ENCODE measurements around the gene BASP1. TPM values are rescaled to one million over a fixed set of nuclear protein-coding genes. Genes with fewer than 3 reads are reported as not detected.

The BASP1 gene
- total and polyA plus RNA-seq, 2 donors (not counting 1 experiment from before 2014, with no cell fraction given), result 53.0 to 66.4 TPM

GRCh38 chr5:17230808-17231525 is 13.5 kb downstream of the BASP1 start:
- no peak for ATAC-seq (ENCODE audit: low read depth)
- ChIA-PET CTCF (interaction anchor here (1.8 to 2.2 kb wide), 2 partner anchors 15 to 23 kb away, joined by 4 to 10 read pairs; no protein-coding TSS in a partner anchor), POLR2A (no interaction called here)
- intact Hi-C loops (cut with micrococcal nuclease), result no loop called here
- TF ChIP-seq EZH2 (IDR thresholded peaks at IDR 0.05; ENCODE audit: borderline replicate concordance, insufficient read depth, low read depth, low read length, poor library complexity, severe bottlenecking), result no peak
- H3K27me3 Mint-ChIP-seq, result no peaks in the 10 kb centered on the region
- H3K27me3 ChIP-seq (replicated peaks in 1 of 4; ENCODE audit: control extremely low read depth in 1 of 4, control insufficient read depth in 3 of 4, insufficient read depth in 4 of 4, low read length in 3 of 4), result no peaks in the 10 kb centered on the region
- H3K4me1 ChIP-seq (ENCODE audit: control insufficient read depth in 2 of 2, insufficient read depth in 2 of 2, low read length in 2 of 2), result peaks cover 39 to 45% of the 10 kb centered on the region in 2 donors
- H4K20me1 ChIP-seq (ENCODE audit: control insufficient read depth, insufficient read depth, low read length, poor library complexity, severe bottlenecking), result peaks cover 45% of the 10 kb centered on the region
- H3K27ac ChIP-seq (ENCODE audit: low read length in 2 of 2), result peak overlapping the region in 1 of 2 donors; percentile 27
- H3K4me1 Mint-ChIP-seq, result peaks cover 78% of the 10 kb centered on the region
- peaks cover 98% of the 10 kb centered on the region for H3K79me2 ChIP-seq (ENCODE audit: control insufficient read depth, insufficient read depth, low read length)
- DNase-seq, result no peak
- H3K9me3 ChIP-seq (ENCODE audit: control extremely low read depth in 1 of 3, control insufficient read depth in 2 of 3, insufficient read depth in 1 of 3, low read length in 2 of 3), result no peaks in the 10 kb centered on the region
- no peak overlapping the region for H3K9ac ChIP-seq (ENCODE audit: low read length)
- H2AFZ ChIP-seq (ENCODE audit: insufficient read depth, low read depth, low read length, poor library complexity, severe bottlenecking), result no peak overlapping the region
- peak overlapping the region; percentile 62 for H3K27ac Mint-ChIP-seq
- 94% methylated on average over 8 of the region's 10 CpGs for WGBS (ENCODE audit: insufficient coverage)
- H3K4me2 ChIP-seq (replicated peaks; ENCODE audit: low read depth, low read length, poor library complexity, severe bottlenecking), result no peak overlapping the region
- no peak overlapping the region for H3K4me3 ChIP-seq (ENCODE audit: control extremely low read depth in 1 of 5, extremely low read depth in 1 of 5, insufficient read depth in 1 of 5, low read depth in 2 of 5, low read length in 4 of 5)
- no peak overlapping the region for H3K4me3 Mint-ChIP-seq
- no peaks in the 10 kb centered on the region for H3K9me3 Mint-ChIP-seq (ENCODE audit: insufficient read depth)
- H3K36me3 ChIP-seq (replicated peaks in 1 of 2; ENCODE audit: control extremely low read depth in 1 of 2, control insufficient read depth in 1 of 2, extremely low read depth in 1 of 2, insufficient read depth in 2 of 2, low read length in 1 of 2), result peaks cover 3 to 10% of the 10 kb centered on the region in 2 experiments

- no peak overlapping the region for H3K4me2 ChIP-seq (replicated peaks; ENCODE audit: low read depth, low read length, poor library complexity, severe bottlenecking)
- H3K4me3 ChIP-seq (ENCODE audit: control extremely low read depth in 1 of 5, extremely low read depth in 1 of 5, insufficient read depth in 1 of 5, low read depth in 2 of 5, low read length in 4 of 5), result no peak overlapping the region
- no peaks in the 10 kb centered on the region for H3K27me3 Mint-ChIP-seq
- peaks cover 99% of the 10 kb centered on the region for H3K79me2 ChIP-seq (ENCODE audit: control insufficient read depth, insufficient read depth, low read length)
- no peaks in the 10 kb centered on the region for H3K9me3 Mint-ChIP-seq (ENCODE audit: insufficient read depth)
- peak overlapping the region; percentile 65 for H3K27ac Mint-ChIP-seq
- intact Hi-C loops (cut with micrococcal nuclease), result no loop called here
- H3K9ac ChIP-seq (ENCODE audit: low read length), result no peak overlapping the region
- H2AFZ ChIP-seq (ENCODE audit: insufficient read depth, low read depth, low read length, poor library complexity, severe bottlenecking), result no peak overlapping the region
- peaks cover 3 to 12% of the 10 kb centered on the region in 2 experiments for H3K36me3 ChIP-seq (replicated peaks in 1 of 2; ENCODE audit: control extremely low read depth in 1 of 2, control insufficient read depth in 1 of 2, extremely low read depth in 1 of 2, insufficient read depth in 2 of 2, low read length in 1 of 2)
- WGBS (ENCODE audit: insufficient coverage), result 93% methylated on average over 6 of the region's 9 CpGs
- no peak for DNase-seq
- H3K4me1 Mint-ChIP-seq, result peaks cover 75% of the 10 kb centered on the region
- no peak for TF ChIP-seq CTCF (IDR thresholded peaks at IDR 0.05)
- no peak for TF ChIP-seq EZH2 (IDR thresholded peaks at IDR 0.05; ENCODE audit: borderline replicate concordance, insufficient read depth, low read depth, low read length, poor library complexity, severe bottlenecking)
- H3K27me3 ChIP-seq (replicated peaks in 1 of 4; ENCODE audit: control extremely low read depth in 1 of 4, control insufficient read depth in 3 of 4, insufficient read depth in 4 of 4, low read length in 3 of 4), result no peaks in the 10 kb centered on the region
- H3K9me3 ChIP-seq (ENCODE audit: control extremely low read depth in 1 of 3, control insufficient read depth in 2 of 3, insufficient read depth in 1 of 3, low read length in 2 of 3), result no peaks in the 10 kb centered on the region
- ChIA-PET CTCF (interaction anchor here (1.8 to 2.2 kb wide), 2 partner anchors 16 to 21 kb away, joined by 4 to 10 read pairs; no protein-coding TSS in a partner anchor), POLR2A (no interaction called here)
- H3K4me1 ChIP-seq (ENCODE audit: control insufficient read depth in 2 of 2, insufficient read depth in 2 of 2, low read length in 2 of 2), result peaks cover 39 to 42% of the 10 kb centered on the region in 2 donors
- no peak for ATAC-seq (ENCODE audit: low read depth)
- H4K20me1 ChIP-seq (ENCODE audit: control insufficient read depth, insufficient read depth, low read length, poor library complexity, severe bottlenecking), result peaks cover 57% of the 10 kb centered on the region
- H3K4me3 Mint-ChIP-seq, result no peak overlapping the region
- peak overlapping the region in 1 of 2 donors; percentile 12 for H3K27ac ChIP-seq (ENCODE audit: low read length in 2 of 2)
Measured at GRCh38 chr5:17232405-17232804, 15.0 kb downstream of the BASP1 start.

Measured in B cell (primary cell).